Bronchial epithelial cell (primary cell): ENCODE data around the gene ISCU. TPM values are rescaled to one million over a fixed set of nuclear protein-coding genes. Genes with fewer than 3 reads are reported as not detected.

Source experiments
- DNase-seq: peaks from one replicate; pipeline ENCODE4 v3.0.0-alpha.2; 2010; ENCODE audit warnings: low read depth
- FAIRE-seq: peaks from 2 replicates; lab custom pipeline; 2011; peaks lifted over from hg19 to GRCh38; lab: Jason Lieb, UNC
- H3K27me3 ChIP-seq: 2 replicates; pipeline ENCODE4 v1.5.1; 2011; ENCODE audit warnings: low read length; ENCODE audit not compliant: control insufficient read depth, insufficient read depth
- H3K36me3 ChIP-seq: 2 replicates; pipeline ENCODE4 v1.5.1; 2011; ENCODE audit warnings: low read length; ENCODE audit not compliant: control insufficient read depth, insufficient read depth
- H3K4me3 ChIP-seq: 2 replicates; pipeline ENCODE4 v1.5.1; 2011; ENCODE audit warnings: mild to moderate bottlenecking, low read depth, low read length, control low read depth
- total RNA-seq: library from RNA; depleted of rRNA; stranded (reverse); fragments of >200 nt; gene quantifications from 2 replicates; pipeline ENCODE4 v1.2.1, GENCODE V29; 2014
- TF ChIP-seq, protein P1 (sequence below): IDR thresholded peaks from 2 replicates; pipeline ENCODE4 v1.5.1; 2011; ENCODE audit warnings: mild to moderate bottlenecking, moderate library complexity, low read length, control low read depth, inconsistent platforms; ENCODE audit not compliant: insufficient read depth, severe bottlenecking

Gene ISCU
- total RNA-seq, 1 donor from 2014 or later, result 155 TPM

- FAIRE-seq, result no peak
- H3K4me3 ChIP-seq, result no peak overlapping the region
- DNase-seq, result no peak
- H3K27me3 ChIP-seq, result no peaks in the 10 kb centered on the region
- TF ChIP-seq, protein P1, sequence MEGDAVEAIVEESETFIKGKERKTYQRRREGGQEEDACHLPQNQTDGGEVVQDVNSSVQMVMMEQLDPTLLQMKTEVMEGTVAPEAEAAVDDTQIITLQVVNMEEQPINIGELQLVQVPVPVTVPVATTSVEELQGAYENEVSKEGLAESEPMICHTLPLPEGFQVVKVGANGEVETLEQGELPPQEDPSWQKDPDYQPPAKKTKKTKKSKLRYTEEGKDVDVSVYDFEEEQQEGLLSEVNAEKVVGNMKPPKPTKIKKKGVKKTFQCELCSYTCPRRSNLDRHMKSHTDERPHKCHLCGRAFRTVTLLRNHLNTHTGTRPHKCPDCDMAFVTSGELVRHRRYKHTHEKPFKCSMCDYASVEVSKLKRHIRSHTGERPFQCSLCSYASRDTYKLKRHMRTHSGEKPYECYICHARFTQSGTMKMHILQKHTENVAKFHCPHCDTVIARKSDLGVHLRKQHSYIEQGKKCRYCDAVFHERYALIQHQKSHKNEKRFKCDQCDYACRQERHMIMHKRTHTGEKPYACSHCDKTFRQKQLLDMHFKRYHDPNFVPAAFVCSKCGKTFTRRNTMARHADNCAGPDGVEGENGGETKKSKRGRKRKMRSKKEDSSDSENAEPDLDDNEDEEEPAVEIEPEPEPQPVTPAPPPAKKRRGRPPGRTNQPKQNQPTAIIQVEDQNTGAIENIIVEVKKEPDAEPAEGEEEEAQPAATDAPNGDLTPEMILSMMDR, result no peak
- H3K36me3 ChIP-seq, result no peaks in the 10 kb centered on the region
Observed at GRCh38 chr12:108605000-108605689, 42.7 kb downstream of the ISCU start.

DNA sequence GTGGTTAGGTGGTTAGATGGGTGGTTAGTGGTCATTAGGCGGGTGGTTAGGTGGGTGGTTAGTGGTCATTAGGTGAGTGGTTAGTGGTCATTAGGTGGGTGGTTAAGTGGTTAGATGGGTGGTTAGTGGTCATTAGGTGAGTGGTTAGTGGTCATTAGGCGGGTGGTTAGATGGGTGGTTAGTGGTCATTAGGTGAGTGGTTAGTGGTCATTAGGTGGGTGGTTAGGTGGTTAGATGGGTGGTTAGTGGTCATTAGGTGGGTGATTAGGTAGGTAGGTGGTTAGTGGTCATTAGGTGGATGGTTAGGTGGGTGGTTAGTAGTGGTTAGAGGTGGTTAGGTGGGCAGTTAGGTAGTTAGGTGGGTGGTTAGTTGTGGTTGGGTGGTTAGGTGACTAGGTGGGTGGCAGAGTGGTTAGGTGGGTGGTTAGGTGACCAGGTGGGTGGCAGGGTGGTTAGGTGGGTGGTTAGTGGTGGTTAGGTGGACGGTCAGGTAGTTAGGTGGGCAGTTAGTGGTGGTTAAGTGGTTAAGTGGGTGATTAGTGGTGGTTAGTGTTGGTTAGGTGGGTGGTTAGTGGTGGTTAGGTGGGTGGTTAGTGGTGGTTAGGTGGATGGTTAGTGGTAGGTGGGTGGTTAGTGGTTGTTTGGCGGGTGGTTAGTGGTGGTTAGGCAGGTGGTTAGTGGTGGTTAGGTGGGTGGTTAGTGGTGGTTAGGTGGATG is 43.5 kb downstream of the ISCU start:
- no peaks in the 10 kb centered on the region for H3K27me3 ChIP-seq
- DNase-seq (no peak), FAIRE-seq (peak; percentile 84)
- TF ChIP-seq, protein P1, result no peak
- no peak overlapping the region for H3K4me3 ChIP-seq
- H3K36me3 ChIP-seq, result no peaks in the 10 kb centered on the region

GRCh38 chr12:108606492-108606891 is 44.1 kb downstream of the ISCU start:
- TF ChIP-seq, protein P1, result no peak
- FAIRE-seq, result no peak
- H3K4me3 ChIP-seq, result no peak overlapping the region
- H3K27me3 ChIP-seq, result no peaks in the 10 kb centered on the region
- DNase-seq, result no peak
- H3K36me3 ChIP-seq, result no peaks in the 10 kb centered on the region

GRCh38 chr12:108607981-108608600 is 45.7 kb downstream of the ISCU start:
- H3K4me3 ChIP-seq, result no peak overlapping the region
- FAIRE-seq (no peak), DNase-seq (no peak)
- TF ChIP-seq, protein P1, result no peak
- no peaks in the 10 kb centered on the region for H3K27me3 ChIP-seq
- no peaks in the 10 kb centered on the region for H3K36me3 ChIP-seq

- FAIRE-seq (no peak), DNase-seq (no peak)
- Histone ChIP-seq H3K4me3 (no peak overlapping the region), H3K36me3 (no peaks in the 10 kb centered on the region), H3K27me3 (no peaks in the 10 kb centered on the region)
- TF ChIP-seq, protein P1, result no peak
Observed at GRCh38 chr12:108608616-108609015, 46.2 kb downstream of the ISCU start.
